Panc1 (cell line): Measurements from ENCODE around the gene OR10G2. TPM values are rescaled to one million over a fixed set of nuclear protein-coding genes. Genes with fewer than 3 reads are reported as not detected.

Experiments used
- ATAC-seq: fragments of 200-7000 bp; cut with Tn5 transposase; 2 replicates; pipeline ENCODE4 v1.9.1; 2020; ENCODE audit warnings: mild to moderate bottlenecking, moderate library complexity
- BruUV-seq: library from RNA; stranded (reverse); fragments of 400-500 nt; replicated peaks from 2 replicates; lab custom pipeline; 2021; lab: Mats Ljungman, UMichigan
- CTCF ChIA-PET: fragments of 300-600 bp; sonication (Branson Sonifier 250); formaldehyde crosslinking; loops from one replicate; lab custom pipeline; 2022; ENCODE audit warnings: antibody characterized with exemption; lab: Charles Lee
- POLR2A ChIA-PET: fragments of 300-600 bp; sonication (Branson Sonifier 250); formaldehyde crosslinking; loops from one replicate; lab custom pipeline; 2022; ENCODE audit warnings: antibody characterized with exemption; lab: Charles Lee
- DNase-seq: peaks from one replicate; pipeline ENCODE4 v3.0.0-alpha.2; 2010; ENCODE audit warnings: low read depth, low spot score
- H3K27ac ChIP-seq: 2 replicates; pipeline ENCODE4 v1.5.1; 2011; ENCODE audit warnings: mild to moderate bottlenecking, low read length, inconsistent platforms
- H3K27me3 ChIP-seq: fragments of 200-500 bp; sonication (Bioruptor generic); 2 replicates; pipeline ENCODE4 v1.6.0; 2014; ENCODE audit warnings: low read length, inconsistent platforms; ENCODE audit not compliant: control insufficient read depth, insufficient read depth
- H3K36me3 ChIP-seq: fragments of 200-500 bp; sonication (Bioruptor generic); 2 replicates; pipeline ENCODE4 v1.5.1; 2014; ENCODE audit warnings: inconsistent platforms, mild to moderate bottlenecking, low read length, moderate library complexity; ENCODE audit not compliant: control insufficient read depth, insufficient read depth
- H3K4me1 ChIP-seq: 2 replicates; pipeline ENCODE4 v1.5.1; 2011; ENCODE audit warnings: inconsistent platforms, mild to moderate bottlenecking, low read length, moderate library complexity; ENCODE audit not compliant: control insufficient read depth, insufficient read depth
- H3K4me3 ChIP-seq, 2 experiments: 2 replicates each; pipeline ENCODE4 v1.5.1; 2011 to 2012; ENCODE audit warnings: low read depth in 2 of 2, low read length in 2 of 2, mild to moderate bottlenecking in 2 of 2, inconsistent platforms in 1 of 2, moderate library complexity in 1 of 2
- H3K9me3 ChIP-seq: fragments of 200-500 bp; sonication (Bioruptor generic); 2 replicates; pipeline ENCODE4 v1.5.1; 2014; ENCODE audit warnings: low read depth, mild to moderate bottlenecking, inconsistent platforms, low read length, moderate library complexity; ENCODE audit not compliant: control insufficient read depth, insufficient read depth
- CTCF ChIP-seq: fragments of 450-650 bp; IDR thresholded peaks from 2 replicates; pipeline ENCODE4 v1.5.1; 2017; ENCODE audit warnings: mild to moderate bottlenecking
- POLR2AphosphoS5 ChIP-seq: IDR thresholded peaks from 2 replicates; pipeline ENCODE4 v1.6.1; 2012; ENCODE audit warnings: mild to moderate bottlenecking, low read depth, low read length, moderate library complexity
- REST ChIP-seq, 2 experiments: IDR thresholded peaks; 2 replicates each; pipeline ENCODE4 v1.6.1; 2011 to 2012; ENCODE audit warnings: low read depth in 2 of 2, control low read depth in 1 of 2, low read length in 1 of 2, mild to moderate bottlenecking in 1 of 2, moderate library complexity in 1 of 2; ENCODE audit not compliant: insufficient read depth in 1 of 2
- SIN3A ChIP-seq: IDR thresholded peaks from 2 replicates; pipeline ENCODE4 v1.6.1; 2012; ENCODE audit warnings: low read depth, mild to moderate bottlenecking, low read length, moderate library complexity, borderline replicate concordance; ENCODE audit not compliant: insufficient read depth
- TCF7L2 ChIP-seq: IDR thresholded peaks from 2 replicates; pipeline ENCODE4 v1.6.1; 2011; ENCODE audit warnings: mild to moderate bottlenecking, low read depth, low read length, inconsistent platforms
- in situ Hi-C: cut with HindIII; loops from 2 replicates; pipeline ENCODE4 v1.10.0; 2016; ENCODE audit warnings: low sequenced_read_pairs, low pct_unique_long_range_greater_than_20kb
- intact Hi-C: fragments of 100-400 bp; cut with micrococcal nuclease; formaldehyde crosslinking; loops from one replicate; pipeline ENCODE4 v1.10.0; 2022; ENCODE audit not compliant: unreplicated experiment
- total RNA-seq: library from RNA; stranded (reverse); gene quantifications from one replicate; pipeline ENCODE4 v1.2.1, GENCODE V29; 2021; ENCODE audit not compliant: unreplicated experiment

The OR10G2 gene
- total RNA-seq, 1 experiment from 2014 or later, result not detected

GRCh38 chr14:21626491-21627230 is 8.1 kb downstream of the OR10G2 start:
- ChIA-PET POLR2A (interaction anchor here (0.6 kb wide), 1 partner anchor 14 kb away, joined by 4 read pairs; no protein-coding TSS in a partner anchor), CTCF (no interaction called here)
- in situ Hi-C loops (no loop called here), intact Hi-C loops (no loop called here)
- Histone ChIP-seq H3K4me3 (no peak overlapping the region), H3K36me3 (no peaks in the 10 kb centered on the region), H3K4me1 (no peaks in the 10 kb centered on the region), H3K9me3 (no peaks in the 10 kb centered on the region), H3K27ac (no peak overlapping the region), H3K27me3 (no peaks in the 10 kb centered on the region; the same call in 1 of the 2 replicates)
- BruUV-seq, result no TSS peak
- TF ChIP-seq POLR2AphosphoS5 (no peak), TCF7L2 (no peak), REST (IDR thresholded peaks at IDR 0.05; ENCODE audit: insufficient read depth in 1 of 2, low read depth in 2 of 2, low read length in 1 of 2) (no peak), SIN3A (no peak)
- DNase-seq, result no peak
- ATAC-seq, result no peak

- H3K27ac ChIP-seq, result no peak overlapping the region
- CTCF ChIA-PET, result no interaction called here
- no peak overlapping the region for H3K4me3 ChIP-seq
- DNase-seq, result no peak
- intact Hi-C loops (no loop called here), in situ Hi-C loops (no loop called here)
- no peaks in the 10 kb centered on the region for H3K4me1 ChIP-seq
- POLR2A ChIA-PET, result no interaction called here
- BruUV-seq, result no TSS peak
- H3K27me3 ChIP-seq, result no peaks in the 10 kb centered on the region; the same call in 1 of the 2 replicates
- H3K9me3 ChIP-seq, result no peaks in the 10 kb centered on the region
- no peak for TF ChIP-seq POLR2AphosphoS5
- no peak for TF ChIP-seq TCF7L2
- no peak for TF ChIP-seq SIN3A
- TF ChIP-seq REST (IDR thresholded peaks at IDR 0.05; ENCODE audit: insufficient read depth in 1 of 2, low read depth in 2 of 2, low read length in 1 of 2), result no peak
- no peak for TF ChIP-seq CTCF
- no peak for ATAC-seq
- no peaks in the 10 kb centered on the region for H3K36me3 ChIP-seq
Measured at GRCh38 chr14:21617614-21618013, 17.1 kb downstream of the OR10G2 start.
